Activated CD4-positive, alpha-beta memory T cell treated with anti-CD3 and anti-CD28 coated beads, Interleukin-2, amount 10 ng/mL, durations not matched to agents 7 days and 5 days (primary cell): ENCODE measurements around the gene MLLT1. TPM values are rescaled to one million over a fixed set of nuclear protein-coding genes. Genes with fewer than 3 reads are reported as not detected.
A peak's percentile ranks its signal among the peaks of the same experiment; 100 is the strongest.

Source experiments
- CTCF ChIA-PET: fragments of 350-600 bp; sonication (Branson Sonifier 250); formaldehyde crosslinking; loops from one replicate; lab custom pipeline; 2021; ENCODE audit warnings: antibody characterized with exemption, inconsistent platforms; lab: Charles Lee
- POLR2A ChIA-PET: fragments of 350-600 bp; sonication (Branson Sonifier 250); formaldehyde crosslinking; loops from one replicate; lab custom pipeline; 2021; ENCODE audit warnings: antibody characterized with exemption; lab: Charles Lee
- DNase-seq: peaks from one replicate; pipeline ENCODE4 v3.0.0-alpha.2; 2020
- H3K27ac Mint-ChIP-seq: one replicate; pipeline ENCODE4 v1.8.0; 2021; ENCODE audit warnings: mild to moderate bottlenecking, mixed read lengths
- H3K27me3 Mint-ChIP-seq: one replicate; pipeline ENCODE4 v1.8.0; 2021; ENCODE audit warnings: mixed read lengths
- H3K36me3 Mint-ChIP-seq: one replicate; pipeline ENCODE4 v1.8.0; 2021; ENCODE audit warnings: low read depth, mixed read lengths
- H3K4me1 Mint-ChIP-seq: one replicate; pipeline ENCODE4 v1.8.0; 2021; ENCODE audit warnings: mixed read lengths
- H3K4me3 Mint-ChIP-seq: one replicate; pipeline ENCODE4 v1.8.0; 2021; ENCODE audit warnings: mild to moderate bottlenecking, mixed read lengths
- H3K9me3 Mint-ChIP-seq: one replicate; pipeline ENCODE4 v1.8.0; 2021; ENCODE audit warnings: mixed read lengths
- total RNA-seq, 2 experiments: library from RNA; stranded (reverse); gene quantifications; one replicate each; pipeline ENCODE4 v1.2.3, GENCODE V29; 2021

MLLT1 gene
- total RNA-seq, 2 experiments from 2014 or later, result 35.6 to 37.2 TPM

DNA sequence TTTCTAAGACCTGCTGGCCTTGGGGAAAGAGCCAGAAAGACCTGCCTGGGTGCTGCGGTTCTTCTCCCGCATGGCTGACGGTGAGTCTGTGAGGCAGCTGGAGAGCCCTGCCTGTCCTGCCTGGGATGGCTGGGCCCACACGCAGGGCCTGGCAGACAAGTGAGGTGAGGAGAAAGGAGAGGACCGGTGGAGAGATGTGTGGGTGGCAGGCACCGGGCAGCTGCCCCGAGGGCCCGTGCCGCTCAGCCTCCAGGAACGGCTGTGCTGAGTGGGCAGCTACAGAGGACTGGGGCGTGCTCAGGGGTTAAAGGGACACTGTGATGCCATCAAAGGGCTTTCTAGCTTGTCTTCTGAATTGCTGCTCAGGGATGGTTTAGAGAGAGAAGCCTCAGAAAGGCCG is 53.8 kb downstream of the MLLT1 start:
- Mint-ChIP-seq H3K36me3 (peaks cover 8% of the 10 kb centered on the region), H3K27me3 (no peaks in the 10 kb centered on the region), H3K27ac (no peak overlapping the region), H3K4me3 (no peak overlapping the region), H3K4me1 (peaks cover 4% of the 10 kb centered on the region), H3K9me3 (no peaks in the 10 kb centered on the region)
- POLR2A ChIA-PET, result no interaction called here
- CTCF ChIA-PET, result no interaction called here
- DNase-seq, result no peak

DNA sequence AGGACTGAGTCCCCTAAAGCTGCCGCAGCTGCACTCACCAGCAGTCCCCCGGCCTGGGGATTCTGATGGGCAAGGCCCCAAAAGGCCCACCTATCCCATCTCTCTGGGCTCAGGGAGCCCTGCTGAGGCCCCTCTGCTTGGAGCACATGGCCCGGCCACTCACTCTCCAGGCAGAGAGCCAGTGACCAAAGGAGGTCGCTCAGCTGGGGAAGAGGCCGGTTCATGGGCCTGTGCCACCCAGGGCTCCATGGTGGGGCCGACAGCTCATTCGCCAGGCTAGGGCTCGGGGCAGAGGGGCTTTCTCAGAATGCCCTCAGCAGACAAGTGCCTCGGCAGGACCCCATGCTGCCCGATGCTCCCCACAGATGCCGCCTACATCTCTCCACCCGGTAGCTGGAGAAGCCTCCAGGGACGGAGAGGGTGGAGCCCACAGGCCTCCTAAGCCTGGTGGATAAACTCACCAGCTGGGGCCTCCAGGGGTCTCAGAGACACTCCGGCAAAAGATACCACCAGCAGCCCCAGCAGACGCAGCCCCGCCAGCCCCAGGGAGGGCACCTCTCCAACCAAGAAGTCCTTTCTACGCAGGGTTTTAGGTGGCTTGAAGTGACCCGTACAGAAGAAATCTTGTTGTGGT is 54.4 kb downstream of the MLLT1 start:
- no peaks in the 10 kb centered on the region for H3K4me1 Mint-ChIP-seq
- no peak for DNase-seq
- H3K27ac Mint-ChIP-seq, result no peak overlapping the region
- H3K4me3 Mint-ChIP-seq, result no peak overlapping the region
- no peaks in the 10 kb centered on the region for H3K27me3 Mint-ChIP-seq
- ChIA-PET POLR2A (no interaction called here), CTCF (no interaction called here)
- H3K36me3 Mint-ChIP-seq, result peaks cover 4% of the 10 kb centered on the region
- no peaks in the 10 kb centered on the region for H3K9me3 Mint-ChIP-seq

DNA sequence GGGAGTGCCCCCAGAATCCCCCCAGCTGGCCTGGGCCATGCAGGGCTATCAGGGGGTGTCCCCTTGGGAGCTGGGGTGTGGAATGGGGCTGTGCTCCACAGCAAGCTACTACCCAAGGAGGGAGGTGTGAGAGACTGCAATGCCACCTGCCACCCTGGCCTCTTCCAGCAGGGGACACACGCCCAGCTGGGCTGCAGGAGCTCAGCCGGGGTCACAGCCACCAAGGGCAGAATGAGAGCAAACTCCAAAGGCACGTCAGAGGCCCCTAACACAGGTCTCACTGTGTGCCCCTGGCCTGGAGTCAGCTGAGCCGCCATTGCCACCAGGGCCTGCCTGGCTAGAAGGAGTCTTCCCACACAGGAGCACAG is 55.5 kb downstream of the MLLT1 start:
- Mint-ChIP-seq H3K27me3 (no peaks in the 10 kb centered on the region), H3K4me1 (no peaks in the 10 kb centered on the region), H3K36me3 (no peaks in the 10 kb centered on the region), H3K27ac (no peak overlapping the region), H3K4me3 (no peak overlapping the region), H3K9me3 (no peaks in the 10 kb centered on the region)
- CTCF ChIA-PET, result no interaction called here
- POLR2A ChIA-PET, result interaction anchor here (0.6 kb wide), 1 partner anchor 9 kb away, joined by 3 read pairs; no protein-coding TSS in a partner anchor
- no peak for DNase-seq

DNA sequence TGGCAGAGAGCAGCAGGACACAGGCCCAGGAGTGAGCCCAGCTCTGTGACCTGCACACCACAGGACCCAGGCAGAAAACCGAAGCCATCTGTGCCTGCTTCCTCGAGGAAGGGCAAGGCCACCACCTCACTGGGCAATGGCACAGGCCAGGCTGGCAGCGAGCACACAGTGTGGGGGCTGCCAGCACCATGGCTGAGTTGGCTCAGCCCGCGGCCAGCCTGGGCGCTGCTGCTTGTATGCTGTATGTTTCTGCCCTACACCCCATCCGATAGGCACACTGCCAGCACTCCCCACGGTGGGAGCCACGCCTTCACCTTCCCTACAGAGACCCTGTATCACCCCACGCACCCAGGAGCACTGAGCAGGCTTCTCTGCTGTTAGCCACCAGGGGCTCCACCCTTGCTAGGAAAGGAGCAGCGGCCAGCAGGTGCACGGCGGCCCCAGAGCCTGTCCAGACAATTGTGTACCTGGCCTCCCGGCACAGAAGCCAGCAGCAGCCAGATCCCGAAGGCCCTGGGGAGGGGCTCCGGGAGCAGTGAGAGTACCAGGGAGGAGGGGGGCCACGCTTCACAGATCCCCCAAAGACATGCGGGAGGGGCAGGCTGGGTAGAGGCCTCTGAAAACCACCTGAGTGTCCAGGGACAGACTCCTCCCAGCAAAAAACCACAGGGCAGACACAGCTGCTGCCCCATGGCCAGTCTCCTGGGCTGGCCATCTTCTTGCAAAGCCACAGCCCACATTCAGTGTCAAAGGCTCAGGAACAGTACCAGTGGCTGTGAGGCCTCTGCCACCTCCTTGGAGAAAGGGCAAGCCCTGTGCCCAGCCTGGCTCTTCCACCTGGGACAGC is 56.1 kb downstream of the MLLT1 start:
- H3K36me3 Mint-ChIP-seq, result no peaks in the 10 kb centered on the region
- DNase-seq, result no peak
- no peak overlapping the region for H3K4me3 Mint-ChIP-seq
- ChIA-PET CTCF (no interaction called here), POLR2A (interaction anchor here (0.6 kb wide), 1 partner anchor 9 kb away, joined by 3 read pairs; no protein-coding TSS in a partner anchor)
- H3K27me3 Mint-ChIP-seq, result no peaks in the 10 kb centered on the region
- H3K4me1 Mint-ChIP-seq, result no peaks in the 10 kb centered on the region
- H3K9me3 Mint-ChIP-seq, result no peaks in the 10 kb centered on the region
- no peak overlapping the region for H3K27ac Mint-ChIP-seq

DNA sequence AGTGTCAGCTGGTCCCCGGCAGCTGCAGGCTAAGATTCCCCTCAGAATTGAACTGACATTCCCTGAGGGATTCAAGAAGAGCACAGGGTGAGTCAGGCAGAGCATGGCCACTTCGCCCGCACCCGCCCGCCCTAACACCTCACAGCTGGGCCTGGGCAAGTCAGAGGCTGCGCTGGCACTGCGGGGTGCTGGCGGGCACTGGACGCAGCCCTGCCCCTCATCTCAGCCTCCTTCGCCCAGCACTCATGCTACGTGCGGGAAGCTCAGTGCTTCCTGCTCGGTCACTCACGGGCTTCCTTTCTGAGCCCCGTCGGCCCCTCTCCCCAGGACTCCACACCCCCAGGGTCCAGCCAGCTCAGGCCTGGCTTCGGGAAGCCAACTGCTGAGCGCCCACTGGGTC is 56.9 kb downstream of the MLLT1 start:
- Mint-ChIP-seq H3K36me3 (no peaks in the 10 kb centered on the region), H3K27me3 (no peaks in the 10 kb centered on the region), H3K9me3 (no peaks in the 10 kb centered on the region), H3K27ac (no peak overlapping the region), H3K4me3 (no peak overlapping the region), H3K4me1 (no peaks in the 10 kb centered on the region)
- POLR2A ChIA-PET, result no interaction called here
- no peak for DNase-seq
- CTCF ChIA-PET, result interaction anchor here (0.9 kb wide), 1 partner anchor 9 kb away, joined by 3 read pairs; no protein-coding TSS in a partner anchor

DNA sequence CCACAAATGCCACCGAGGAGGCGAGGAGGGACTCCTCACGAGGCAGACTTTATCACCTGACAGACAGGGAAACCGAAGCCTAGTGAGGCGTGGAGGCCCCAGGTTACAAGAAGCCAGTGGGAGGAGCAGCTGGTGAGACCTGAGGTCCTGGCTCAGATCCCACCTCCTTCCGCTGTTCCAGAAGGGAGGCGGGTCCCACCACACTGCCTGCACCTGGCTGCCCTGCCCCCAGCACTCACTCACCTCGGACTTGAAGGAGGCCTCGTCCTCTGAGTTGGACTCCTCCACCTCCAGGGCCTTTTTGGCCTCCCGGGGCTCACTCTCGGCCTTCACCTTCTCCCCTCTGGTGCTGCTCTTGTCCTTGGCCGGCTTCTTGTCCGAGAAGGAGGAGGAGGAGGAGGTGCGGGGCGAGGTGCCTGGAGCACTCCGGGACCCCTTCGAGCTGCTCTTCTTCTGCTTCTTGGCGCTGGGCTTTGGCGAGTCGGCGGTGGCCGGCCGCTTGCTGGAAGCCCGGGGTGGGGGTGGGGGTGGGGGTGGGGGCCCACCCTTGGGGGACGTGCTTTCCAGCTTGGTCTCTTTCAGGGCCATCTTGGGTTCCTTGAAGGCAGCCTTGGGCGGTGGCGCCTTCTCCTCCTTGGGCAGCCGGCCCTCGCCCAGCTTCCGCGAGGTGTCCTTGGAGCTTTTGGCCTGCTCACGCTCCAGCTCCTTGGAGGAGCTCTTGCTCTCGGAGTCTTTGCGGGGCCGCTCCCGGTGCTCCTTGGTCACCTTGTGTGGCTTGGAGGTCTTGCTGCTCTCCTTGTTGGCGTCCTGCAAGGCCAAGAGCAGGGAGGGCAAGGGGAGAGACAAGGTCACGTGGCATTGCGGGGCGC is 57.7 kb downstream of the MLLT1 start:
- no peak overlapping the region for H3K27ac Mint-ChIP-seq
- ChIA-PET CTCF (interaction anchor here (0.9 kb wide), 1 partner anchor 8 kb away, joined by 3 read pairs; no protein-coding TSS in a partner anchor), POLR2A (no interaction called here)
- H3K27me3 Mint-ChIP-seq, result no peaks in the 10 kb centered on the region
- H3K4me1 Mint-ChIP-seq, result no peaks in the 10 kb centered on the region
- H3K36me3 Mint-ChIP-seq, result no peaks in the 10 kb centered on the region
- H3K9me3 Mint-ChIP-seq, result no peaks in the 10 kb centered on the region
- no peak for DNase-seq
- H3K4me3 Mint-ChIP-seq, result no peak overlapping the region

DNA sequence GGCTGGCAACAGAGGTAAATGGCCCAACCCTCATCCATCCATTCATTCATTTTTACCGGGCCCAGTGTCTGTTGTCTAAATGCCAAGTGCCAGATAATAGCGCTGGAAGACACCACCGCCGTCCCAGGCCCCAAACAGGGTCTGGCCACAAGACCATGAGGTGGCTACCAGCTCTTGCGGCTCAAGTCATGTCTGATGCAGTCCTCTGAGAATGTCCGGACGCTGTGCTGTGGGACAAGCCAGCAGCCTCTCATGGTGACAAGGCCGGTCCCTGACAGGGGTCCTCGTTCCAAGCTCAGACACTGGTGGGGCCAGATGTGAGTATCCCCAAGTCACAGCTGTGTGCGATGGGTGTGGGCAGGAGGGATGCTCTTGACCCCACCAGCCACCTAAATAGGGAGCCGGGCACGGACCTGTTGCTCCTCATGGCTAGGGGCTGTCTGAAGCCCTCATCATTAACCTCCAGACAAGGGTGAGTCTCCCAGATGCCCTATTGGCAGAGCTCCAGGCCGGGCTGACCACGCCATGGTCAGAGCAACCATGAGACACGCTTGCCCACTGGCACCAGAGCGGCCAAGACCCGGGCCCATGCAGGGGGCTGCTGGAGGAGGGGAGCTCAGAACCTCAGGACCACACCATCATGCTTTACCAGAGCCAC is 58.4 kb downstream of the MLLT1 start:
- H3K9me3 Mint-ChIP-seq, result no peaks in the 10 kb centered on the region
- POLR2A ChIA-PET, result no interaction called here
- no peaks in the 10 kb centered on the region for H3K4me1 Mint-ChIP-seq
- no peak overlapping the region for H3K4me3 Mint-ChIP-seq
- no peak overlapping the region for H3K27ac Mint-ChIP-seq
- no peaks in the 10 kb centered on the region for H3K27me3 Mint-ChIP-seq
- no peak for DNase-seq
- CTCF ChIA-PET, result no interaction called here
- no peaks in the 10 kb centered on the region for H3K36me3 Mint-ChIP-seq

DNA sequence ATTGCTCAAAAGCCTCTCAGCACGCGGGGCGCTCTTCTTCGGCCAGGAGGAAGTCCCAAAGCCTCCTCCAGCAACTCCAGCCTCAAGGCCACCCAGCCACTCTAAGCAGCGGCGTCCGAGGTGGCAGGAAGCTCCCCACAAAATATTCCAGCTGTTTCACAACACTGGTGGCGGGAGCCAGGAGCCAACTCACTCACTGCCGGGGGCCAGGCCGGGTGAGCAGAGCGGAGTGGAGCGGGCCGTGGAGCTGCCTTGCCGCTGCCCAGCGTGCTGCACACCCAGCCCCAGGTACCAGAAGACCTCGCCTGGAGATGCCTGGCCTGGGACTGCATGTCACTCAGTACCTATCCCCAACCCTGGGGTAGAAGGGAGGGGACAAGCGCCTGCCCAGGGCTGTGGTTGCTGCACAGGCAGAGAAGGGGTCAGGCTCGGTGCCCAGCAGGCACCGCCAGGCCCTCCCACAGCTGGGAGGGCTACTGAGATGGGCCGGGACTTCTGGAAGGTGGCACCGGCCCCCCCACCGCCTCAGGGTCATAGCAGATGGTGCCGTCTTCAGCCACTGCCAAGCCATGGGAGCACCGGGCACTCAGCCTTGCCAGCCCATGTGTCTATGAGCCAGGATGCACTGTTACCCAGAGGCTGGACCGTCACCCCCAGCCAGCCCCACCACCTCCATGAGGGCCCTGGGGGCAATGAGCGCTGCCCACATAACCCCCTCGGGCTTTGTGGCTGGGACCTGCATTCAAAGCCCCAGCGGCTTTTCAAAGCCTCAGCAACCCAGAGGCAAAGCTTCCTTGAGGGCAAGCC is 59.2 kb downstream of the MLLT1 start:
- Mint-ChIP-seq H3K27ac (no peak overlapping the region), H3K4me3 (no peak overlapping the region), H3K4me1 (no peaks in the 10 kb centered on the region), H3K9me3 (no peaks in the 10 kb centered on the region), H3K27me3 (no peaks in the 10 kb centered on the region), H3K36me3 (no peaks in the 10 kb centered on the region)
- CTCF ChIA-PET, result no interaction called here
- DNase-seq, result no peak
- POLR2A ChIA-PET, result no interaction called here

DNA sequence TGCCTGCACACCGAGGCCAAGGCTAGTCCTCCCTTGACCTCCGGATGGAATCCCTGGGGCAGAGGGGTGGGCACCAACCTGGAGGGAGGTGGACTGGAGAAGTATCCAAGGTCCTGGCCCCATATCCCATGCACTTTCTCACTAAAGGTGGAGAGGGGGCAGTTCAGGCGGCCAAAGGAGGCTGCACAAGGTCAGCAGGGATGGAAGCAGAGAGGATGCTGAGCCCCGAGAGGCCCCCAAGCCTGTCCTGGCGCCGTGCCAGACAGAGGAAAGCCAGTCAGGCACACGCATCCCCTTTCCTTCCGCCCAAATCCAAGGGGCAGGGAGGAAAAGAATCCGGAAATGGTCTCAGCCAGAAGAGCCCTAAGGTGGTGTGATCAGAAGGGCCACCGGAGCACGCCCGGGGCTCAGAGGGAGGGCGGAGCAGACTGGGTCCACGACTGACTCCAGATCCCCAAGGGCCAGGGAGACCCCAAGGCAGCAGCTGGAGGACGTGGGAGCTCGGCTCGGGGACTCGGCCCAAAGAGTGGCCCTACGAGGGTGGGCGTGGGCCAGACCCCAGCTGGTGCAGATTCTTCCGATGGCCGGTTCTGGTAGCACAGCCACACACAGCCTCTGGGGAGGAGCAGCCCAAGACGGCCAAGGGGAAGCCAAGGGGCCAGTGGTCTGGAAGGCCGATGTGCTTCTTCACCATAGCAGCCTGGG is 60.0 kb downstream of the MLLT1 start:
- no peaks in the 10 kb centered on the region for H3K36me3 Mint-ChIP-seq
- H3K27me3 Mint-ChIP-seq, result no peaks in the 10 kb centered on the region
- ChIA-PET POLR2A (no interaction called here), CTCF (interaction anchor here (0.9 to 2.0 kb wide), 2 partner anchors 93 to 644 kb away, joined by 3 to 10 read pairs; no protein-coding TSS in a partner anchor)
- no peaks in the 10 kb centered on the region for H3K4me1 Mint-ChIP-seq
- DNase-seq, result no peak
- H3K4me3 Mint-ChIP-seq, result no peak overlapping the region
- no peaks in the 10 kb centered on the region for H3K9me3 Mint-ChIP-seq
- no peak overlapping the region for H3K27ac Mint-ChIP-seq

DNA sequence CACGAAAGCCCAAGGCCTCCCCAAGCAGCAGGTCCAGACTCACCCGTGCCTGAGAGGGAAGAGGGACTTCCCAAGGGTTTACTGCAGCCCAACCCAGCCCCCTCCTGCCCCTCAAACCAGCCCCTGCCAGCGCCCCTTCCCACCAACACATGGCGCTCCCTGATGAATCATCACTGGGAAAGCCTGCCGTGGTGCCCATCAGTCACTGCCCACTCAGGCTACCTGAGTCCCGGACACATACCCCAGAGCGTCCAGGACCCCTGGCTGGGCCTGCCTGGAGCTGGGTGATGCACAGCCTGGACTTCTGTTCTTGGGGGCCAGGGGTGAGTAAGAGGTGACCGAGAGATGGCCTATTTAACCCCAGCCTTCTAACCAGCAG is 60.6 kb downstream of the MLLT1 start:
- POLR2A ChIA-PET, result interaction anchor here (1.4 kb wide), 1 partner anchor 60 kb away, joined by 4 read pairs; no protein-coding TSS in a partner anchor
- Mint-ChIP-seq H3K4me3 (no peak overlapping the region), H3K4me1 (no peaks in the 10 kb centered on the region), H3K27ac (no peak overlapping the region), H3K27me3 (no peaks in the 10 kb centered on the region), H3K9me3 (no peaks in the 10 kb centered on the region), H3K36me3 (no peaks in the 10 kb centered on the region)
- DNase-seq, result no peak
- CTCF ChIA-PET, result interaction anchor here (0.8 to 2.2 kb wide), 19 partner anchors 10 to 645 kb away, joined by 3 to 17 read pairs (median 4); partner anchors contain the start of genes ALKBH7 and CLPP

DNA sequence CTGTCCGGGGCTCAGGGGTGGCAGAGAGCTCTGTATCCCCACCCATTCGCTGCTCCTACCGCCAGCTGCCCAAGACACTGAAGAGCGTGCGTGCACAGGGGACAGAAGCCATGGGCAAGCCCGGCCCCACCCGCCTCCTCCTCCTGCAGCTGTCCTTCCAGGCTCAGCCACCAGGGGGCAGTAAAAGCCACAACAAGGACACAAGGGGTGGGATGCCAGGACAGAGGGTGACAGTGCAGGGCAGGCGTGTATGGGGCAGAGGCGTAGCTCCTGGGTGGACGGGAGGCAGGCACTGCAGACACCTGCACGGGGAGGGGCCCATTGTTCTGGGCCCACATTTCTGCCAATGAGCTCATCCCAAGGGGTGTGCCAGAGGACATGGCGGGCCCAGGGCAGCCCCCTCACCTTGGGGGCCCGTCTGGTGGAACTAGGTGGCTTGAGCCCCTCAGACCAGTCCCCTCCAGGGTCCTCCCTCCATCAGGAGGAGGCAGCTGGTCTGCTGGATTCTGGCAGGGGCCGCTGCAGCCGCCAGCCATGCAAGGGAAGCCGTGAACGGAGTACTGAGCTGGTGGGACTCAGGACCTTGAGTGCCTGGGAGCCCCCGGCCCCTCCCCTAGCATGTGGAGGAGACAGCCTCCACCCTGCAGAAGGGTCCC is 61.2 kb downstream of the MLLT1 start:
- Mint-ChIP-seq H3K9me3 (no peaks in the 10 kb centered on the region), H3K36me3 (no peaks in the 10 kb centered on the region), H3K4me1 (no peaks in the 10 kb centered on the region), H3K27ac (no peak overlapping the region), H3K4me3 (no peak overlapping the region), H3K27me3 (no peaks in the 10 kb centered on the region)
- ChIA-PET CTCF (interaction anchor here (0.6 to 2.2 kb wide), 29 partner anchors 10 to 645 kb away, joined by 3 to 17 read pairs (median 3); partner anchors contain the start of genes ALKBH7, CLPP and DENND1C), POLR2A (interaction anchor here (1.4 kb wide), 1 partner anchor 61 kb away, joined by 4 read pairs; no protein-coding TSS in a partner anchor)
- DNase-seq, result peak; percentile 86
